Tibial nerve (tissue), 4 donors: Measurements from ENCODE around the gene ZMYND8. TPM values are rescaled to one million over a fixed set of nuclear protein-coding genes. Genes with fewer than 3 reads are reported as not detected.

ENCODE experiments used
- DNase-seq, 2 donors: peaks; one replicate each; pipeline ENCODE4 v3.0.0-alpha.2; 2019; ENCODE audit warnings: low spot score in 2 of 2
- H3K27ac ChIP-seq, 4 donors: fragments of 200-600 bp; sonication (generic) in 3 of 4; one replicate each; pipeline ENCODE4 v1.5.1; 2017 to 2019; ENCODE audit warnings: mild to moderate bottlenecking in 1 of 4
- H3K27me3 ChIP-seq, 2 donors: fragments of 200-600 bp; sonication (generic) in 1 of 2; one replicate each; pipeline versions ENCODE4 v1.5.1 to v1.6.0; 2017 to 2019
- H3K36me3 ChIP-seq, 3 donors: fragments of 200-600 bp; sonication (generic); one replicate each; pipeline ENCODE4 v1.5.1; 2018 to 2019
- H3K4me1 ChIP-seq, 4 donors: fragments of 200-600 bp; sonication (generic) in 3 of 4; one replicate each; pipeline ENCODE4 v1.5.1; 2017 to 2019
- H3K4me3 ChIP-seq, 4 donors: fragments of 200-600 bp; sonication (generic) in 3 of 4; one replicate each; pipeline ENCODE4 v1.5.1; 2017 to 2019; ENCODE audit warnings: mild to moderate bottlenecking in 1 of 4, moderate library complexity in 1 of 4
- H3K9me3 ChIP-seq, 4 donors: fragments of 200-600 bp; sonication (generic) in 3 of 4; one replicate each; pipeline ENCODE4 v1.5.1; 2017 to 2019
- CTCF ChIP-seq, 5 experiments: fragments of 200-600 bp in 3 of 5; fragments of 450-650 bp in 2 of 5; sonication (generic) in 3 of 5; IDR thresholded peaks; one replicate each; pipeline ENCODE4 v1.5.1; 2016 to 2019; ENCODE audit warnings: antibody characterized with exemption in 5 of 5, mild to moderate bottlenecking in 3 of 5, moderate library complexity in 2 of 5
- EP300 ChIP-seq, 2 donors: sonication (generic); formaldehyde crosslinking; IDR thresholded peaks; one replicate each; pipeline ENCODE4 v1.6.1; 2017; ENCODE audit warnings: antibody characterized with exemption in 2 of 2, mild to moderate bottlenecking in 1 of 2
- POLR2A ChIP-seq, 2 donors: fragments of 450-650 bp; IDR thresholded peaks; one replicate each; pipeline ENCODE4 v1.6.1; 2017; ENCODE audit warnings: antibody characterized with exemption in 2 of 2, mild to moderate bottlenecking in 2 of 2, moderate library complexity in 2 of 2
- WGBS, 2 donors: methylation state at CpG; one replicate each; pipeline ENCODE4 v1.1.5; 2018; 5-methylcytosine and 5-hydroxymethylcytosine counted together
- total RNA-seq, 4 donors: library from RNA; depleted of rRNA; stranded (reverse); fragments of >200 nt; gene quantifications; one replicate each; pipeline ENCODE4 v1.1.0, GENCODE V29; 2016

The ZMYND8 gene
- total RNA-seq, 4 donors from 2014 or later: 45.3 to 69.9 (median 49.8) TPM

GRCh38 chr20:47202733-47203667 lies 153.5 kb downstream of the ZMYND8 start:
- Histone ChIP-seq H3K27ac (no peak overlapping the region), H3K4me1 (no peaks in the 10 kb centered on the region), H3K27me3 (no peaks in the 10 kb centered on the region), H3K4me3 (no peak overlapping the region), H3K36me3 (peaks cover 0 to 3% (median 0%) of the 10 kb centered on the region in 3 donors), H3K9me3 (no peaks in the 10 kb centered on the region)
- DNase-seq: no peak
- 75 to 85% methylated on average over 8 to 10 of the region's 10 CpGs for WGBS, 2 donors
- TF ChIP-seq POLR2A (IDR thresholded peaks at IDR 0.05) (no peak), EP300 (IDR thresholded peaks at IDR 0.05) (no peak), CTCF (IDR thresholded peaks at IDR 0.05) (no peak)

GRCh38 chr20:47201074-47201730 lies 155.3 kb downstream of the ZMYND8 start:
- H3K4me3 ChIP-seq: no peak overlapping the region
- WGBS, 2 donors: 89 to 92% methylated on average over 9 of the region's 9 CpGs
- no peak for DNase-seq

GRCh38 chr20:47198996-47199552 lies 157.4 kb downstream of the ZMYND8 start:
- WGBS, 2 donors: 90 to 92% methylated on average over 14 of the region's 14 CpGs
- H3K4me3 ChIP-seq: no peak overlapping the region
- H3K9me3 ChIP-seq: no peaks in the 10 kb centered on the region
- no peak for DNase-seq
- H3K4me1 ChIP-seq: peaks cover 0 to 8% (median 2%) of the 10 kb centered on the region in 4 donors
- H3K27me3 ChIP-seq: no peaks in the 10 kb centered on the region
- H3K27ac ChIP-seq: no peak overlapping the region
- no peak for TF ChIP-seq POLR2A (IDR thresholded peaks at IDR 0.05)
- no peak for TF ChIP-seq EP300 (IDR thresholded peaks at IDR 0.05)
- no peak for TF ChIP-seq CTCF (IDR thresholded peaks at IDR 0.05)
- no peaks in the 10 kb centered on the region for H3K36me3 ChIP-seq

More at GRCh38 chr20:47201074-47201730, 155.3 kb downstream of the ZMYND8 start:
- Histone ChIP-seq H3K36me3 (no peaks in the 10 kb centered on the region), H3K9me3 (no peaks in the 10 kb centered on the region), H3K27ac (no peak overlapping the region), H3K4me1 (peaks cover 0 to 6% (median 2%) of the 10 kb centered on the region in 4 donors), H3K27me3 (no peaks in the 10 kb centered on the region)
- TF ChIP-seq POLR2A (IDR thresholded peaks at IDR 0.05) (no peak), CTCF (IDR thresholded peaks at IDR 0.05) (no peak), EP300 (IDR thresholded peaks at IDR 0.05) (no peak)

GRCh38 chr20:47198254-47198671 lies 158.2 kb downstream of the ZMYND8 start:
- Histone ChIP-seq H3K36me3 (no peaks in the 10 kb centered on the region), H3K4me3 (no peak overlapping the region), H3K4me1 (peaks cover 0 to 8% (median 2%) of the 10 kb centered on the region in 4 donors), H3K27me3 (no peaks in the 10 kb centered on the region), H3K9me3 (no peaks in the 10 kb centered on the region), H3K27ac (no peak overlapping the region)
- TF ChIP-seq EP300 (IDR thresholded peaks at IDR 0.05): no peak
- TF ChIP-seq POLR2A (IDR thresholded peaks at IDR 0.05): no peak
- WGBS, 2 donors: 84 to 90% methylated on average over 3 of the region's 3 CpGs
- DNase-seq: no peak
